ENCODE data around the gene RBM20. TPM values are rescaled to one million over a fixed set of nuclear protein-coding genes. Genes with fewer than 3 reads are reported as not detected.
"Not testable (repeated sequence)": the region's sequence is repeated elsewhere in the genome, so short reads cannot be mapped to it uniquely, and the experiment has no call there.

Gene RBM20
- total RNA-seq, 2 donors from 2014 or later, result 7.8 to 13.9 TPM

- DNase-seq (ENCODE audit: low spot score) (no peak), ATAC-seq (ENCODE audit: insufficient number of reproducible peaks, low FRiP score, low read depth) (no peak)
- no peak for TF ChIP-seq CTCF (IDR thresholded peaks at IDR 0.05)
- peaks cover 0 to 21% of the 10 kb centered on the region in 2 donors for H3K4me1 ChIP-seq (ENCODE audit: control insufficient read depth in 1 of 2, low read depth in 2 of 2)
- no peaks in the 10 kb centered on the region for H3K27me3 ChIP-seq (replicated peaks; ENCODE audit: insufficient read depth)
- H3K27ac ChIP-seq, result no peak overlapping the region
- no peak overlapping the region for H3K4me3 ChIP-seq
- H3K36me3 ChIP-seq, result no peaks in the 10 kb centered on the region
- no peaks in the 10 kb centered on the region for H3K9me3 ChIP-seq
These were observed 60.9 kb downstream of the RBM20 start for GRCh38 chr10:110704906-110705476.

GRCh38 chr10:110705596-110705995, 61.5 kb downstream of the RBM20 start:
- H3K9me3 ChIP-seq; H3K36me3 ChIP-seq; H3K4me3 ChIP-seq; ATAC-seq (ENCODE audit: insufficient number of reproducible peaks, low FRiP score, low read depth); DNase-seq (ENCODE audit: low spot score); H3K27ac ChIP-seq; H3K27me3 ChIP-seq (replicated peaks; ENCODE audit: insufficient read depth): not testable (repeated sequence)
- H3K4me1 ChIP-seq (ENCODE audit: control insufficient read depth in 1 of 2, low read depth in 2 of 2), result peaks cover 0 to 15% of the 10 kb centered on the region in 2 donors

DNA sequence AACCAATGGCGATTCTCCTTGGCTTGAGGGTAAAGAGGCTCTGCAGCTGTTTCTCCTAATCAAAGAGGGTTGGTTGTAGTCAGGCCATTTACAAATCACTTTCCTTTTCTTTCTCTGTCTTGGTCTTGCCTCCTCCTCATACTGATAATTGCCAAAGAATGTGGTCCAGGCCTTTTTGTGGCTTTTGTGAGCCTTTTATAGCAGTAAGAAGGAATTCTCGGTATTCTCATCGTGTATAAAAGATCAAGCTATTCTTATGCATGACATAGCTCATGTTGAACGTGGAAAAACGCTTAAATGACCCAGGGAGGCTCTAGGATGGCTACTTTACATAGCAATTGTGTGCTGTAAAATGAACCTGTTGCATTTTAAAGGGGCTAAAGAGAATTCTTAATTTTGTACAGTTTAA, 62.6 kb downstream of the RBM20 start:
- Histone ChIP-seq H3K36me3 (no peaks in the 10 kb centered on the region), H3K9me3 (no peaks in the 10 kb centered on the region), H3K4me3 (peak overlapping the region; percentile 12), H3K27ac (peak overlapping the region in 1 of 2 donors; percentile 42), H3K4me1 (ENCODE audit: control insufficient read depth in 1 of 2, low read depth in 2 of 2) (peaks cover 0 to 11% of the 10 kb centered on the region in 2 donors), H3K27me3 (replicated peaks; ENCODE audit: insufficient read depth) (no peaks in the 10 kb centered on the region)
- no peak for TF ChIP-seq CTCF (IDR thresholded peaks at IDR 0.05)
- no peak for DNase-seq (ENCODE audit: low spot score)
- ATAC-seq (ENCODE audit: insufficient number of reproducible peaks, low FRiP score, low read depth), result no peak

- TF ChIP-seq CTCF (IDR thresholded peaks at IDR 0.05), result no peak
- no peaks in the 10 kb centered on the region for H3K36me3 ChIP-seq
- peaks cover 0 to 4% of the 10 kb centered on the region in 2 donors for H3K4me1 ChIP-seq (ENCODE audit: control insufficient read depth in 1 of 2, low read depth in 2 of 2)
- H3K27me3 ChIP-seq (replicated peaks; ENCODE audit: insufficient read depth), result no peaks in the 10 kb centered on the region
- no peak overlapping the region for H3K4me3 ChIP-seq
- ATAC-seq (ENCODE audit: insufficient number of reproducible peaks, low FRiP score, low read depth) (no peak), DNase-seq (ENCODE audit: low spot score) (no peak)
- H3K9me3 ChIP-seq, result no peaks in the 10 kb centered on the region
- no peak overlapping the region for H3K27ac ChIP-seq
These were observed 64.8 kb downstream of the RBM20 start for GRCh38 chr10:110708776-110709443.

DNA sequence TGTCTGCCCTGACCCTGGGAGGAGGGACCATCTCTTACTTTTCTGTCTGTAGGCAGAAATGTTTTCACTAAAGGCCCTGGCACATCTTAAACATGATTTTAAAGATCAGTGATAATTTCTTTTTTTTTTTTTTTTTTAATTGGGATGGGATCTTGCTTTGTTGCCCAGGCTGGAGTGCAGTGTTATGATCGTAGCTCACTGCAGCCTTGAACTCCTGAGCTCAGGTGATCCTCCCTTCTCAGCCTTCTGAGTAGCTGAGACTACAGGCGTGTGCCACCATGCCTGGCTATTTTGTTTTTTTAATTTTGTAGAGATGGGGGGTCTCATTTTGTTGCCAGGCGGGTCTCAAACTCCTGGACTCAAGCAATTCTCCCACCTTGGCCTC, 65.3 kb downstream of the RBM20 start:
- Histone ChIP-seq H3K4me1 (ENCODE audit: control insufficient read depth in 1 of 2, low read depth in 2 of 2) (peaks cover 0 to 4% of the 10 kb centered on the region in 2 donors), H3K9me3 (no peaks in the 10 kb centered on the region), H3K27me3 (replicated peaks; ENCODE audit: insufficient read depth) (no peaks in the 10 kb centered on the region), H3K27ac (no peak overlapping the region), H3K4me3 (no peak overlapping the region), H3K36me3 (no peaks in the 10 kb centered on the region)
- DNase-seq (ENCODE audit: low spot score) (no peak), ATAC-seq (ENCODE audit: insufficient number of reproducible peaks, low FRiP score, low read depth) (no peak)
- TF ChIP-seq CTCF (IDR thresholded peaks at IDR 0.05), result no peak
